T-helper 2 cell (primary cell): ENCODE results near the gene EP400.
"Not testable (repeated sequence)": the region's sequence is repeated elsewhere in the genome, so short reads cannot be mapped to it uniquely, and the experiment has no call there.

Source experiments
- DNase-seq, 5 experiments: peaks; one replicate each; pipeline versions ENCODE4 v3.0.0 to v3.0.0-alpha.2; 2012 to 2022

The EP400 gene

DNA sequence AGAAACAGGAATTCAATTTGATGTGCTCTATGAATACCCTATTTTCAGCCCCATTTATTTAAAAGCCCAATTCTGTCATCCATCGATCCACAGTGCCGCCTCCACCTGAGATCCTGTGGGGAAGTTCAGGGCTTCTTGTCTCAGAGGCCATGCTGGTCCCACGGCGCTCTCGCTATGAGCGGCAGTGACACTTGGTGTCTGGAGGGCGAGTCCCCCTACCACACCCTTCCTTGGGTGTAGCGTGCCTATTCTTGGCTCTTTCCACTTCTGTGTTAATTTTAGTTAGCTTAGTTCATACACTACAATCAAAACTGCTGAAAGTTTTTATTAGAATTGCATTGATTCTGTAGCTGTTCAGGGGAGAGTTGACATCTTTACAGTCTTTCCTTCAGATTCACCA lies 120.6 kb downstream of the EP400 start:
- DNase-seq, result no peak

DNA sequence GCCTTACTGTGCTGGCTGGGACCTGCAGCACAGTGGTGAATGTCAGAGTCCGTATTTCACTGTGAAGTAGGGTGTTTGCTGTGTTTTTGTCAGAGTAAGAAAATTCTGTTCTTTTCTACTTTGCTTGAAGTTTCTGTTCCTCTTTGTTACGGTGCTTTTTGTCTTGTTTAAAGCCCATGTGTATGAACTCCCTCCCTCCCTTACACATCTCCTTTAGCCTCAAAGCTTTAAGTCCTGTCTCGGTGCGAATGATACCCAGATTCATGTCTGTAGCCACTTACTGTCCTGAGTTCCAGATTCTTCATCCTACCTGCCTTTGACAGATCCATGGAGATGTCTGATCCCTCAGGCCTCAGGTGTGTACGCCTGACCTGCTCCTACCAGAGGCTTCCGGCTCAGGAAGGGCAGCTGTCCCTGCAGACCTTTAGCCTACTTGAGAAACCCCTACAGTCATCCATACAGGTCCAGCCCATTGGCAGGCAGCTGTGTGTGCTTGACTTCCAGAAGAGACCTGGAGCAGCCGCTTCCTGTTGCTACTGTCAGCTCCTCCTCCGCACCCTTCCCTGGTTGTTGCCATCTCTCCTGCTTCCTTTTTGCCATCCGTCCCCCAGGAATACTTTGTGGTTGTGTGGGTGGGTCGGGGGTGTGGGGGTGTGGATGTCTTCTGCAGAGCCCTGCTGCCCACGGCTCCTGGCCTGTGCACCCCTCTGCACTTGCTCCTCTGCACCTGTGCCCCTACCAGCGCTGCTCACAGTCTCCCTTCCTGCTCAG lies 121.5 kb downstream of the EP400 start:
- DNase-seq, result no peak

- DNase-seq, result no peak
These were observed 122.2 kb downstream of the EP400 start for GRCh38 chr12:132071830-132072384.

DNA sequence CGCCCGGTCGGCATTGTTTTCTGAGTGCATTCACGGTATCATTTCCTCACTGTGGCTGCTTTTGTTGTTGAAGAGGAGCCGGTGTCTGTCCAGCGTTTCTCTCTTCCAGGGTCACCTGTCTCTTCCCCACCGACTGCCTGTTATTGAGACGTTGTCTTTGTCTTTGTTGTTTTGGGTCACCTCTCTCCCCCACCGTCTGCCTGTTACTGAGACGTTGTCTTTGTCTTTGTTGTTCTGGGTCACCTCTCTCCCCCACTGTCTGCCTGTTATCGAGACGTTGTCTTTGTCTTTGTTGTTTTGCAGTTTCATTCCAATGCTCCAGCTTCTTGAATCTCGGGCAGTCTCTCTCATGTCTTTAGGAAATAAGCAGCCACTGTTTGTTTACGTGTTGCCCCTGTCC lies 124.5 kb downstream of the EP400 start:
- DNase-seq, result no peak

DNA sequence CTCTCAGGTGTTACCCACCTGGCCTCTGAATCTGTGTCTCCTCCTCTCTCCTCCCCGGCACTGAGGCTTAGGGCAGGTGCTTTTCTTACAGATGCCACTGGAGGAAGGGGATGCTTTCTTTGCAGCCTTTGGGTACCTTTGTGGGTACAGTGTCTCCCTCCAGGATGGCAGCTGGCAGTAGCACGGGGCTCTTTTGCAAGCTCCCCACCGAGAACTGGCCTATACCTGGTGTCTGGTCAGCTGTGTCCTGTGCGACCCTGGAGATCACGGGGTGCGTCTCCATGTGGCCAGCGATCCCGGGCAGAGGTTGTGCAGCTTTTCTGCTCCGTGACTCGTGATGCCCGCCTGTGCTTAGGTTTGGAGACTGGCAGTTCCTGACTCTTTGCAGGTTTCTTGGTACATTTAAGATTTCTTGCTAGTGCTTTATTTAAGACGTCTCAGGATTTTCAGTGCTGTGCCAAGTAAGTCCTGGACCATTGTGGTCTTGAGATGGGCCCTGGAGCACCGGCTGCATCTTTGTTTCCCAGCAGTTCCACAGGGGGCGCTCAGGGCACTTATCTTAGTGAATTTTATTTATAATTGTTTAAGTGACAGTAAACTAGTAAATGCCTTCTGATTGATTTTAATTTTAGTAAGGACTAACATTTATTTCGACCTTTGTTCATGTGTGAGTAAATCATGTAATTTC lies 125.4 kb downstream of the EP400 start:
- DNase-seq, result no peak

DNA sequence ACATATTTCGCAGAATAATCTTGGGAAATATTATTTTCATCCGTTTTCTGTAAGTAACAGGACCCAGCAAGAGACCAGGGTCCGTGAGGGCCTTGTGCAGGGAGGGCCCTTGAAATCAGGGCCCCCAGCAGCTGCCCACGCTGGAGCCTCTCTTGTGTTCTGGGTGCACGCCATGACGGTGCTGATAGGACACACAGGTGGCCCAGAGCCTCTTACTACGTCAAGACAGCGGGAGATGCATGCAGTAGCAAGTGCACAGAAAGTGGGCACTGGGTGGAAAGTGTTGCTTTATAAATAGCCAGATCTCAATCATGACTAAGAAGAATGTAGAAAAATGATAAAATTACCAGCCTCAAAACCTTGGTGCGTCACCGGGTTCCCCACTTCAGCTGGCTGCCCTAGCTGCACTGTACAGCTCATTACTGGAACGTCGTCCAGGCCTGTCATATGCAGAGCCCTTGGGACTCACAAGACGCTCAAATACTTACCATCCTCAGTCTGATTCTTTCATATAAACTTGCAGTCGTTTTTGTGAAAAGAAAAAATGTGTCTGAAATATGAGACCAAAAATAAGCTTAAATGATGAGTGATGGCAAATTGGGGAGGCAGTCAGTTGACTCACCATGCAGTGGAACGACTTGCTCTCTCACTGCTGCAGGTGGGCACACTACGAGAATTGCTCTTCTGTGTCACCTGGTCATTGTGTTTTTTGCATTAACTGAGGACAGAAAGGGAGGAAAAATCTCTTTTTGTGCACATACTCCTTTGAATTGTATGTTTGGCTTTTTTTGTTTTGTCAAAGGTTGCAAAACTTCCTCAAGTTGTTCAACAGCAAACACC lies 126.2 kb downstream of the EP400 start:
- DNase-seq, result no peak

GRCh38 chr12:132076711-132077110 lies 127.0 kb downstream of the EP400 start:
- DNase-seq, result no peak

- DNase-seq, result no peak
These were observed 127.8 kb downstream of the EP400 start for GRCh38 chr12:132077322-132078100.

DNA sequence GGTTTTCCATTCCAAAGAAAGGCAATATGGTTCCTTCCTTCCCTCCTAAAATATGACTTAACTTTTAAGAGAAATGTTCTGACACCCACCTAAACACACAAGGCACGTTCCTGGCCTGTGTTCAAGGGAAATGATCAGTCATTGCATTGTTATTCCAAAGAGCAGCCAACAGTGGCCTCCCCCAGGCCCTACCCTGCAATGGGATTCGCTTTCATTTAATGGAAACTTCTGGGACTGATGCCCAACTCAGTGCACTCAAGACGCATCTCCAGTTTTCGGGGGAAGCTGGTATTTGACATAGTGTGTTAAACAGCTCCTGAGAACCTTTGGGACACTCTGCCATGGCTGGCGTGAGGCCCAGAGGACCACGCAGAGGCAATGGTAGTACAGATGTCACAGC lies 128.4 kb downstream of the EP400 start:
- DNase-seq, result no peak

- DNase-seq, result no peak
These were observed 129.5 kb downstream of the EP400 start for GRCh38 chr12:132079200-132079599.

- DNase-seq, result no peak
These were observed 130.0 kb downstream of the EP400 start for GRCh38 chr12:132079695-132080094.

GRCh38 chr12:132080515-132080914 lies 130.8 kb downstream of the EP400 start:
- DNase-seq, result not testable (repeated sequence)

GRCh38 chr12:132081423-132081822 lies 131.7 kb downstream of the EP400 start:
- no peak for DNase-seq

DNA sequence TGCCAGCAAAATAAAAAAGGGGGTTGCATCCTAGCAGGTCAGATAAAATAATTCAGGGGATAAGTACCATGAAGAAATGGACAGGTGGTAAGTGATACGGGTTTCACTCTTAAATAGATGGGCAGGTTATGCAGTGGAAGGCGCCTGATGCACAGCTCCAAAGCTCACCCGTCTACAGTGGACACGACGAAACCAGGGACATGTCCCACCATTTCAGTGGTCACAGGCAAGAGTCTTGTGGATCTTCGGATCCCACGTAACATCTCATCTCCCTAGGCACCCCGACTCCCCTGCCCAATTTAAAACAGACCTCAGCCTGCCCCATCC lies 133.8 kb downstream of the EP400 start:
- no peak for DNase-seq

- peak; percentile 83 to 89 (median 84) for DNase-seq
These were observed 134.3 kb downstream of the EP400 start for GRCh38 chr12:132083941-132084620.

DNA sequence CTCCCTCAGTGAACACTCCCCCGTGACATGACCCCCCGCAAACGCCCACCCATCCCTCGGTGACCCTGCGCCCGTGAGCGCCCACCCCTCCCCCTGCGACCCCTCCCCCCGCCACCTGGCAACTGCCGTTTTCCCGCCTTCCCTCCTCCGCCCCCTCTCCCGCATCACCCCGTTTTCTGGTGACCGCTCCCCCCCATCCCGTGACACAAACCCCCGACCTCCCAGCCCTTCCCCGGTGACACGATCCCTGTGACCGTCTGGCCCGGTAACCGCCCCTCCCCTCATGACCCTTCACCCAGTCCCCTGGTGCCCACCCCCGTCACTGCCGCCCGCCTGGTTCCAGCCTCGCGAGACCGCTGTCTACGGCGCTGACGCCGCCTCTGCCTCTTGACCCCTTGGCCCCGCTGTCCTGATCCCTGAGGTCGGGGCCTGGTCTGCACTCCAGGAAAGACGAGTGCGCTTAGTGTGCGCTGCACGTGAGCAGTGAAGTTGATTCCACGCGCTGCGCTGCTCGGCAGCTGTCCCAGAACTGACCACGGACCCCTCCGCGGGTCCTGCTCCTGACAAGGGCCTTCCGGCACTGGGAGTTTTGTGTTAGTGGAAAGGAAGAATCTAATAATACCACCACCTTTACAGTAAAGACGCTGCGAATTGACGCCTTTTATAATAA lies 135.0 kb downstream of the EP400 start:
- DNase-seq, result peak; percentile 23 to 64 (median 33)

DNA sequence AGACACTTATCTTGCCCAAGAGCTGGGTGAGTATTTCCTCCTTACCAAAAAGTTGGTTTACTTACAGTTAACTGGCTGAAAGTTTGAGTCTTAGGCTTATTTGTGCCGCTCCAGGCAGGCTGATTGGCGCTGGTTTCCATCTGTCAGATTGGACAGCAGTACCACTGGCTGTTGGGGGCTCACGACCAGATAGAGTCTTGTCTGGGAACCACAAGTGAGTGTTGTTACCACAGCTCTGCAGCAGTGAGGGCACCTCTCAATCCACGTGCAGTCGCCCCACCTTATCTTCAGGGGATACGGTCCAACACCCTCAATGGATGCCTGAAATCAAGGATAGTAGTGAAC lies 135.5 kb downstream of the EP400 start:
- DNase-seq, result peak in 1 of 5 experiments; percentile 60

DNA sequence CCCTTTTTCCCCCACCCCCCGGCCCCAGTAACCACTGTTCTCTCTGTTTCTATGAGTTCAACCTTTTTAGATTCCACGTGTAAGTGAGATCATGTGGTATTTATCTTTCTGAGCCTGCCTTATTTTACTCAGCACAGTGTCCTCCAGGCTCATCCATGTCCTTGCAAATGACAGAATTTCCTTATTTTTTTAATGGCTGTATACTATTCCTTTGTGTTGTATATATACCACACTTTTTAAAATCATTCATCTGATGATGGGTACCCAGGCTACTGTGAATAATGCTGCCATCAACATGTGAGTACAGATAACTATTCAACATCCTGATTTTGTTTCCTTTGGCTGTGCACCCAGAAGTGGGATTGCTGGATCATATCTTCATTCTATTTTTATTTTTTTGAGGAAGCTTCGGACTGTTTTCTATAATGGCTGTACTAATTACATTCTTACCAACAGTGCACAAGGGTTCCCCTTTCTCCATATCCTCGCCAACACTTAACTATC lies 139.7 kb downstream of the EP400 start:
- DNase-seq, result no peak

GRCh38 chr12:132094269-132094891 lies 144.6 kb downstream of the EP400 start:
- no peak for DNase-seq
